Progenitor cell of endocrine pancreas (in vitro differentiated cells): ENCODE results near the gene TOMM7. TPM values are rescaled to one million over a fixed set of nuclear protein-coding genes. Genes with fewer than 3 reads are reported as not detected.

Experiments
- DNase-seq: peaks from one replicate; pipeline ENCODE4 v3.0.0; 2021; ENCODE audit warnings: low spot score; ENCODE audit not compliant: unreplicated experiment
- H3K27ac Mint-ChIP-seq: 2 replicates; pipeline ENCODE4 v1.8.0; 2021; ENCODE audit warnings: mild to moderate bottlenecking, moderate library complexity, mixed read lengths
- H3K27me3 Mint-ChIP-seq: 2 replicates; pipeline ENCODE4 v1.8.0; 2021; ENCODE audit warnings: mixed read lengths
- H3K36me3 Mint-ChIP-seq: 2 replicates; pipeline ENCODE4 v1.8.0; 2022; ENCODE audit warnings: mixed read lengths; ENCODE audit not compliant: insufficient read depth
- H3K4me1 Mint-ChIP-seq: 2 replicates; pipeline ENCODE4 v1.8.0; 2021; ENCODE audit warnings: low read depth, mixed read lengths
- H3K4me3 Mint-ChIP-seq: 2 replicates; pipeline ENCODE4 v1.8.0; 2021; ENCODE audit warnings: low read depth, mild to moderate bottlenecking, moderate library complexity, mixed read lengths
- H3K9me3 Mint-ChIP-seq: 2 replicates; pipeline ENCODE4 v1.8.0; 2021; ENCODE audit warnings: low read depth, mixed read lengths
- total RNA-seq: library from RNA; stranded (reverse); gene quantifications from 2 replicates; pipeline ENCODE4 v1.2.1, GENCODE V29; 2021
- TF ChIP-seq, protein P1 (sequence below): fragments of 200-600 bp; sonication (generic); IDR thresholded peaks from one replicate; pipeline ENCODE4 v1.5.0; 2021; ENCODE audit warnings: antibody characterized with exemption, mild to moderate bottlenecking; ENCODE audit not compliant: unreplicated experiment

Gene TOMM7
- total RNA-seq, 1 donor from 2014 or later: 139 TPM

DNA sequence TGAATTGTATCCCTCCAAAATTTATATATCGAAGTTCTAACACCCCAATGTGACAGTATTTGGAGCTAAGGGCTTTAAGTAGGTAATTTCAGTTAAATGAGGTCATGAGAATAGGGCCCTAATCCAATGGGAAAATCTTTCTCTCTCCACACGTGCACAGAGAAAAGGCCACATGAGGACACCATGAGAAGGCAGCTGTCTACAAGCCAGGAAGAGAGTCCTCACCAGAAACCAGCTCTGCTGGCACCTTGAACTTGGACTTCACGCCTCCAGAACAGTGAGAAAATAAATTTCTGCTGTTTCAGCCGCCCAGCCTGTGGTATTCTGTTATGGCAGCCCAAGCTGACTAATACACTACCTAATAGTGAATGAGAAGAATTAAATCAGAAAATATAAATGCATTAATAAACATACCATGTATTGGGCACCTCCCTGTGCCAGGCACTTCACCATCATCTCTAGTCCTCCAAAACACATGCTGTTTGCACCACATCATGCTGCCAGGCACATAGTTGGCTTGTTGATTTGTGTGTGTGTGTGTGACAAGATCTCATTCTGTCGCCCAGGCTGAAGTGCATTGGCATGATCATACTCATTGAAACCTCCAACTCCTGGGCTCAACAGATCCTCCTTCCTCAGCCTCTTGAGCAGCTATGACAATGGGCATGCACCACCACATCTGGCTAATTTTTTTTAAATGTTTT is 9.1 kb upstream of the TOMM7 start:
- Mint-ChIP-seq H3K4me1 (peaks cover 12% of the 10 kb centered on the region), H3K9me3 (no peaks in the 10 kb centered on the region), H3K27me3 (no peaks in the 10 kb centered on the region), H3K27ac (no peak overlapping the region), H3K36me3 (no peaks in the 10 kb centered on the region), H3K4me3 (no peak overlapping the region)
- no peak for DNase-seq
- TF ChIP-seq, protein P1, sequence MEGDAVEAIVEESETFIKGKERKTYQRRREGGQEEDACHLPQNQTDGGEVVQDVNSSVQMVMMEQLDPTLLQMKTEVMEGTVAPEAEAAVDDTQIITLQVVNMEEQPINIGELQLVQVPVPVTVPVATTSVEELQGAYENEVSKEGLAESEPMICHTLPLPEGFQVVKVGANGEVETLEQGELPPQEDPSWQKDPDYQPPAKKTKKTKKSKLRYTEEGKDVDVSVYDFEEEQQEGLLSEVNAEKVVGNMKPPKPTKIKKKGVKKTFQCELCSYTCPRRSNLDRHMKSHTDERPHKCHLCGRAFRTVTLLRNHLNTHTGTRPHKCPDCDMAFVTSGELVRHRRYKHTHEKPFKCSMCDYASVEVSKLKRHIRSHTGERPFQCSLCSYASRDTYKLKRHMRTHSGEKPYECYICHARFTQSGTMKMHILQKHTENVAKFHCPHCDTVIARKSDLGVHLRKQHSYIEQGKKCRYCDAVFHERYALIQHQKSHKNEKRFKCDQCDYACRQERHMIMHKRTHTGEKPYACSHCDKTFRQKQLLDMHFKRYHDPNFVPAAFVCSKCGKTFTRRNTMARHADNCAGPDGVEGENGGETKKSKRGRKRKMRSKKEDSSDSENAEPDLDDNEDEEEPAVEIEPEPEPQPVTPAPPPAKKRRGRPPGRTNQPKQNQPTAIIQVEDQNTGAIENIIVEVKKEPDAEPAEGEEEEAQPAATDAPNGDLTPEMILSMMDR: no peak

DNA sequence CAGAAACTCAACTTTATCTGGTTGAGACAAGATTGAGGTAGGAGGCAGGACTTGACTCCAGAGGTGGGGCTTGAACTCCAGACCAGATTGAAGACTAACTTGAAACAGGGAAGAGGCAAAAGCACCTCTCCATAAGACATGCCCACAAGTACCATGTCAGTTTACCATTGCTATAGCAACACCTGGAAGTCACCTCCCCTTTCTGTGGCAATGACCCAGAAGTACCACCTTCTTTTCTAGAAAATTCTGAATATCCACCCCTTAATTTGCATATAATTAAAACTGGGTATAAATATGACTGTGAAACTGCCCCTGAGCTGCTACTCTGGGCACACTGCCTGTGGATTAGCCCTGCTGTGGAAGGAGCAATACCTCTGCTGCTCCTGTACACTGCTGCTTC is 4.9 kb upstream of the TOMM7 start:
- Mint-ChIP-seq H3K27ac (no peak overlapping the region), H3K9me3 (no peaks in the 10 kb centered on the region), H3K27me3 (no peaks in the 10 kb centered on the region), H3K4me1 (peaks cover under 1% of the 10 kb centered on the region), H3K4me3 (no peak overlapping the region), H3K36me3 (no peaks in the 10 kb centered on the region)
- TF ChIP-seq, protein P1: no peak
- DNase-seq: no peak

DNA sequence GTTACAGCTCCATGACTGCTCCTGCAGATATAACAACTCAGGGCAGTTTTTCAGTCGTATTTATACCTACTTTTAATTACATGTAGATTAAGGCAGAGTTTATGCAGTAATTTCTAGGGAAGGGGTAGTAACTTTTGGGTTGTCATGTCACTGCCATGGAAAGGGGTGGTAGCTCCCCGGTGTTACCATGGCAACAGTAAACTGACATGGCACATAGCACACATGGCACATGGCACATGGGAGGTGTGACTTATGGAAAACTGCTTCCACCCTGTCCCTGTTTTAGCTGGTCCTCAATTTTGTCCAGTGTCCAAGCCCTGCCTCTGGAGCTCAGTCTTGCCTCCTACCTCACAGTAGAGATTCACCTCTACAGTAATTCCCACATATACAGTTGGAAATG is 3.9 kb upstream of the TOMM7 start:
- no peak for DNase-seq
- H3K9me3 Mint-ChIP-seq: no peaks in the 10 kb centered on the region

DNA sequence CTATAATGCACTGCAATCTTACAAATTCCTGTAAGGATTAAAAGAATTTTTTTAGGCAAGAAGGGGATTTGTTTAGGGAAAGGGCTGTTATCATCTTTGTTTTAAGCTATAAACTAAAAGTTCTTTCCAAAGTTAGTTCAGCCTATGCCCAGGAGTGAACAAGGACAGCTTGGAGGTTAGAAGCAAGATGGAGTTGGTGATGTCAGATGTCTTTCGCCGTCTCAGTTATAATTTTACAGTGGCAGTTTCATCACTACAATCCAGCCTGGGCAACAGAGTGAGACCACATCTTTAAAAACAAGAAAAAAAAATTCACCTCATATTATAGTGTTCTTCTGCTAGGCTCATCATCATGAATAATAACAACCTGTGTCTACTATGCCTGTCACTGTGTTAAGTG is 2.1 kb upstream of the TOMM7 start:
- Mint-ChIP-seq H3K4me3 (no peak overlapping the region), H3K27me3 (no peaks in the 10 kb centered on the region), H3K4me1 (peaks cover 12% of the 10 kb centered on the region), H3K27ac (no peak overlapping the region), H3K9me3 (no peaks in the 10 kb centered on the region), H3K36me3 (no peaks in the 10 kb centered on the region)
- TF ChIP-seq, protein P1: no peak
- no peak for DNase-seq

More for the DNA sequence above, 3.9 kb upstream of the TOMM7 start:
- Mint-ChIP-seq H3K4me1 (peaks cover 2% of the 10 kb centered on the region), H3K27ac (no peak overlapping the region), H3K4me3 (no peak overlapping the region), H3K36me3 (no peaks in the 10 kb centered on the region), H3K27me3 (no peaks in the 10 kb centered on the region)
- TF ChIP-seq, protein P1: no peak

DNA sequence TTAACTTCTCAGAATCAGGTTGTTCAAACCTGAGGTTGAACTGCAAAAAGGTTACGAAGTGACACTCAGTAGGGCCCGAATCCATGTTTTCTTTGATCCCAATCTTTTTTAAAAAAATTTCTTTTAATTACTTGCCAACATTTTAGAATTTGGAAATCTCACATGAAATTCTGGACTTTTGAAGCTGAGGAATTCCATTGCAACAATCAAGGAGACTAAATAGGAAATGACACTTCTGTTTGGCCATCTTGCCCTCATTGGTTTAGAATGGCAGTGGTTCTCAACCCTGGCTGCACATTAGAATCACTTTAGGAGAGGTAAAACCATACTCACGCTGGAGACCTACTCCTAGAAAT is 471 bp upstream of the TOMM7 start:
- Mint-ChIP-seq H3K27me3 (no peaks in the 10 kb centered on the region), H3K4me3 (peak overlapping the region; percentile 98)

More for the DNA sequence above, 471 bp upstream of the TOMM7 start:
- peak overlapping the region; percentile 97 for H3K27ac Mint-ChIP-seq
- no peaks in the 10 kb centered on the region for H3K36me3 Mint-ChIP-seq
- no peak for DNase-seq
- peaks cover 16% of the 10 kb centered on the region for H3K4me1 Mint-ChIP-seq
- H3K9me3 Mint-ChIP-seq: no peaks in the 10 kb centered on the region
- TF ChIP-seq, protein P1: no peak
